SK-N-SH treated with all-trans-retinoic acid at 6 μM for 48 hours (cell line): ENCODE measurements around the gene TTC39B.

Source experiments
- ATAC-seq: fragments of 200-7000 bp; cut with Tn5 transposase; 3 replicates; pipeline ENCODE4 v1.9.1; 2020; ENCODE audit warnings: mild to moderate bottlenecking, moderate library complexity
- ARNTL ChIP-seq: fragments of 450-650 bp; formaldehyde crosslinking; IDR thresholded peaks from 2 replicates; pipeline ENCODE4 v1.5.0; 2020; ENCODE audit warnings: low read depth, mild to moderate bottlenecking, moderate library complexity, borderline replicate concordance
- BACH2 ChIP-seq: fragments of 250-450 bp; sonication (Bioruptor Pico); IDR thresholded peaks from 2 replicates; pipeline ENCODE4 v1.9.0; 2021; ENCODE audit warnings: mild to moderate bottlenecking, borderline replicate concordance
- CREB5 ChIP-seq: fragments of 250-450 bp; sonication (Bioruptor Pico); IDR thresholded peaks from 2 replicates; pipeline ENCODE4 v1.5.1; 2020; ENCODE audit warnings: low read depth, mild to moderate bottlenecking, moderate library complexity
- CSDC2 ChIP-seq: fragments of 250-450 bp; sonication (Bioruptor Pico); IDR thresholded peaks from 2 replicates; pipeline ENCODE4 v1.5.0; 2020; ENCODE audit warnings: mild to moderate bottlenecking, moderate library complexity
- CSRNP3 ChIP-seq: fragments of 250-450 bp; sonication (Bioruptor Pico); IDR thresholded peaks from 2 replicates; pipeline ENCODE4 v1.5.1; 2021; ENCODE audit warnings: mild to moderate bottlenecking, moderate library complexity
- ESRRG ChIP-seq: fragments of 250-450 bp; sonication (Bioruptor Pico); IDR thresholded peaks from 2 replicates; pipeline ENCODE4 v1.6.1; 2021; ENCODE audit warnings: mild to moderate bottlenecking
- GLIS3 ChIP-seq: fragments of 250-450 bp; sonication (Bioruptor Pico); IDR thresholded peaks from 2 replicates; pipeline ENCODE4 v1.5.0; 2020; ENCODE audit warnings: mild to moderate bottlenecking, moderate library complexity
- ISL1 ChIP-seq: fragments of 250-450 bp; sonication (Bioruptor Pico); IDR thresholded peaks from 2 replicates; pipeline ENCODE4 v2.1.2; 2022; ENCODE audit warnings: mild to moderate bottlenecking, moderate library complexity
- OSR1 ChIP-seq: fragments of 250-450 bp; sonication (Bioruptor Pico); IDR thresholded peaks from 2 replicates; pipeline ENCODE4 v1.8.0; 2022; ENCODE audit warnings: moderate library complexity, mild to moderate bottlenecking, inconsistent platforms
- POU6F1 ChIP-seq: fragments of 250-450 bp; sonication (Bioruptor Pico); IDR thresholded peaks from 2 replicates; pipeline ENCODE4 v1.8.0; 2021; ENCODE audit warnings: low read depth, mild to moderate bottlenecking, moderate library complexity, borderline replicate concordance
- PPARA ChIP-seq: fragments of 250-450 bp; sonication (Bioruptor Pico); IDR thresholded peaks from 2 replicates; pipeline ENCODE4 v1.5.0; 2020; ENCODE audit warnings: mild to moderate bottlenecking, borderline replicate concordance
- RARB ChIP-seq: fragments of 250-450 bp; sonication (Bioruptor Pico); IDR thresholded peaks from 2 replicates; pipeline ENCODE4 v1.8.0; 2021; ENCODE audit warnings: mild to moderate bottlenecking, moderate library complexity
- SNAI2 ChIP-seq: fragments of 250-450 bp; sonication (Bioruptor Pico); IDR thresholded peaks from 2 replicates; pipeline ENCODE4 v1.5.0; 2020; ENCODE audit warnings: mild to moderate bottlenecking, moderate library complexity
- TCF4 ChIP-seq: fragments of 250-450 bp; sonication (Bioruptor Pico); IDR thresholded peaks from 2 replicates; pipeline ENCODE4 v1.8.0; 2021; ENCODE audit warnings: mild to moderate bottlenecking, moderate library complexity, borderline replicate concordance
- TOX ChIP-seq: fragments of 250-450 bp; sonication (Bioruptor Pico); IDR thresholded peaks from 2 replicates; pipeline ENCODE4 v1.8.0; 2021; ENCODE audit warnings: mild to moderate bottlenecking, moderate library complexity, borderline replicate concordance
- TSHZ2 ChIP-seq: fragments of 250-450 bp; sonication (Bioruptor Pico); IDR thresholded peaks from 2 replicates; pipeline ENCODE4 v1.5.0; 2020; ENCODE audit warnings: mild to moderate bottlenecking, moderate library complexity
- ZC3H10 ChIP-seq: fragments of 250-450 bp; sonication (Bioruptor Pico); IDR thresholded peaks from 2 replicates; pipeline ENCODE4 v1.5.1; 2021; ENCODE audit warnings: mild to moderate bottlenecking, moderate library complexity
- ZFP3 ChIP-seq: fragments of 250-450 bp; sonication (Bioruptor Pico); IDR thresholded peaks from 2 replicates; pipeline ENCODE4 v1.5.0; 2020; ENCODE audit warnings: mild to moderate bottlenecking, moderate library complexity
- ZFP30 ChIP-seq: fragments of 450-650 bp; formaldehyde crosslinking; IDR thresholded peaks from 2 replicates; pipeline ENCODE4 v1.5.0; 2022; ENCODE audit warnings: mild to moderate bottlenecking, moderate library complexity
- ZNF565 ChIP-seq: fragments of 450-650 bp; formaldehyde crosslinking; conservative IDR thresholded peaks from 2 replicates; pipeline ENCODE4 v1.5.0; 2020; ENCODE audit warnings: low read depth, mild to moderate bottlenecking, moderate library complexity
- ZNF8 ChIP-seq: fragments of 450-650 bp; formaldehyde crosslinking; IDR thresholded peaks from 2 replicates; pipeline ENCODE4 v1.5.0; 2020; ENCODE audit warnings: mild to moderate bottlenecking, moderate library complexity

TTC39B gene

GRCh38 chr9:15155323-15155722 is 151.7 kb downstream of the TTC39B start:
- no peak for ATAC-seq
- TF ChIP-seq ZFP30: no peak

GRCh38 chr9:15154677-15155076 is 152.3 kb downstream of the TTC39B start:
- TF ChIP-seq GLIS3 (CRISPR knock-in tag): no peak
- no peak for TF ChIP-seq BACH2
- no peak for TF ChIP-seq ZFP3
- no peak for TF ChIP-seq ZNF8 (CRISPR knock-in tag)
- TF ChIP-seq SNAI2 (CRISPR knock-in tag): no peak
- TF ChIP-seq CSDC2 (CRISPR knock-in tag): no peak
- TF ChIP-seq RARB: no peak
- TF ChIP-seq ZC3H10 (CRISPR knock-in tag): no peak
- no peak for TF ChIP-seq TSHZ2 (CRISPR knock-in tag)
- TF ChIP-seq ZNF565 (CRISPR knock-in tag): no peak
- no peak for TF ChIP-seq ISL1
- TF ChIP-seq TOX (CRISPR knock-in tag): no peak
- TF ChIP-seq TCF4 (CRISPR knock-in tag): no peak
- no peak for TF ChIP-seq ARNTL (CRISPR knock-in tag)
- TF ChIP-seq CSRNP3 (CRISPR knock-in tag): no peak
- TF ChIP-seq CREB5 (CRISPR knock-in tag): no peak
- TF ChIP-seq PPARA: no peak
- no peak for TF ChIP-seq OSR1
- no peak for TF ChIP-seq POU6F1 (CRISPR knock-in tag)
- TF ChIP-seq ZFP30: no peak
- no peak for ATAC-seq

GRCh38 chr9:15153961-15154360 is 153.1 kb downstream of the TTC39B start:
- TF ChIP-seq ESRRG (CRISPR knock-in tag) (no peak), PPARA (no peak), CREB5 (CRISPR knock-in tag) (no peak), TSHZ2 (CRISPR knock-in tag) (no peak)
- ATAC-seq: no peak
